Thoracic aorta (tissue), 2 donors: ENCODE measurements around the gene PLEKHA6. TPM values are rescaled to one million over a fixed set of nuclear protein-coding genes. Genes with fewer than 3 reads are reported as not detected.
"Not testable (repeated sequence)": the region's sequence is repeated elsewhere in the genome, so short reads cannot be mapped to it uniquely, and the experiment has no call there.

Experiments used
- ATAC-seq: fragments of 150-250 bp; one replicate; pipeline ENCODE4 v1.8.0; 2017; ENCODE audit warnings: low read depth; ENCODE audit not compliant: insufficient number of reproducible peaks, low FRiP score
- DNase-seq: peaks from one replicate; pipeline ENCODE4 v3.0.0-alpha.2; 2020; ENCODE audit warnings: low spot score
- H3K27ac ChIP-seq, 2 donors: fragments of 200-600 bp; sonication (generic); 1 replicate in 1 of 2; 2 replicates in 1 of 2; pipeline ENCODE4 v1.5.1; 2016; ENCODE audit warnings: mild to moderate bottlenecking in 2 of 2, moderate library complexity in 2 of 2
- H3K27me3 ChIP-seq: fragments of 200-600 bp; sonication (generic); replicated peaks from 2 replicates; pipeline ENCODE4 v1.6.0; 2016; ENCODE audit warnings: mild to moderate bottlenecking; ENCODE audit not compliant: insufficient read depth
- H3K36me3 ChIP-seq: fragments of 200-600 bp; sonication (generic); one replicate; pipeline ENCODE4 v1.5.1; 2016
- H3K4me1 ChIP-seq, 2 donors: fragments of 200-600 bp; sonication (generic); 1 replicate in 1 of 2; 2 replicates in 1 of 2; pipeline versions ENCODE4 v1.5.1 to v1.6.0; 2016; ENCODE audit warnings: low read depth in 2 of 2, mild to moderate bottlenecking in 1 of 2; ENCODE audit not compliant: control insufficient read depth in 1 of 2
- H3K4me3 ChIP-seq: fragments of 200-600 bp; sonication (generic); 2 replicates; pipeline ENCODE4 v1.5.1; 2016; ENCODE audit warnings: mild to moderate bottlenecking
- H3K9me3 ChIP-seq: fragments of 200-600 bp; sonication (generic); 2 replicates; pipeline ENCODE4 v1.5.1; 2016
- total RNA-seq, 2 donors: library from RNA; depleted of rRNA; stranded (reverse); fragments of >200 nt; gene quantifications; one replicate each; pipeline versions ENCODE4 v1.1.0 to v1.2.3, GENCODE V29; 2016
- TF ChIP-seq, protein P1 (sequence below): fragments of 200-600 bp; sonication (generic); IDR thresholded peaks from one replicate; pipeline ENCODE4 v1.5.1; 2019; ENCODE audit warnings: antibody characterized with exemption

Gene PLEKHA6
- total RNA-seq, 2 donors from 2014 or later, result 5.1 to 6.9 TPM

DNA sequence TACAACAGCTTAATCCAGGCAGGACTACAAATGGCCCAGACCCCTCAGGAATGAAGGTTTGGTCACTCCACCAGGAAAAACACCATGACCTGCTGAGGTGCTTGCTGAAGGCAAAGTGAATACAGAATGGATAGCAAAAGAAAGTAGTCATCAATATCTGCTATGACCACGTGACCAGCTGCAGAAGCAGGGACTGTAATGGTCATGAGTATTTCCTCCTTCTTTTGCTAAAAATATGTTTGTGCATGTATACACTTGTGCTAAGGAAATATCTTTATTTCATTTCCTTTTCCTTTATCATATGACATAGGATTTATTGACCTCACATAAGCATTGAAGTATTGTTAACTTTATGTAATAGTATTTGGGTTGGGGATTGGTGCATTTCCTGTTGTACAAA is 119.5 kb downstream of the PLEKHA6 start:
- DNase-seq (no peak), ATAC-seq (no peak)
- TF ChIP-seq, protein P1, sequence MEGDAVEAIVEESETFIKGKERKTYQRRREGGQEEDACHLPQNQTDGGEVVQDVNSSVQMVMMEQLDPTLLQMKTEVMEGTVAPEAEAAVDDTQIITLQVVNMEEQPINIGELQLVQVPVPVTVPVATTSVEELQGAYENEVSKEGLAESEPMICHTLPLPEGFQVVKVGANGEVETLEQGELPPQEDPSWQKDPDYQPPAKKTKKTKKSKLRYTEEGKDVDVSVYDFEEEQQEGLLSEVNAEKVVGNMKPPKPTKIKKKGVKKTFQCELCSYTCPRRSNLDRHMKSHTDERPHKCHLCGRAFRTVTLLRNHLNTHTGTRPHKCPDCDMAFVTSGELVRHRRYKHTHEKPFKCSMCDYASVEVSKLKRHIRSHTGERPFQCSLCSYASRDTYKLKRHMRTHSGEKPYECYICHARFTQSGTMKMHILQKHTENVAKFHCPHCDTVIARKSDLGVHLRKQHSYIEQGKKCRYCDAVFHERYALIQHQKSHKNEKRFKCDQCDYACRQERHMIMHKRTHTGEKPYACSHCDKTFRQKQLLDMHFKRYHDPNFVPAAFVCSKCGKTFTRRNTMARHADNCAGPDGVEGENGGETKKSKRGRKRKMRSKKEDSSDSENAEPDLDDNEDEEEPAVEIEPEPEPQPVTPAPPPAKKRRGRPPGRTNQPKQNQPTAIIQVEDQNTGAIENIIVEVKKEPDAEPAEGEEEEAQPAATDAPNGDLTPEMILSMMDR, result no peak
- Histone ChIP-seq H3K27me3 (no peaks in the 10 kb centered on the region), H3K9me3 (no peaks in the 10 kb centered on the region), H3K4me3 (no peak overlapping the region), H3K27ac (no peak overlapping the region), H3K36me3 (no peaks in the 10 kb centered on the region), H3K4me1 (no peaks in the 10 kb centered on the region)

DNA sequence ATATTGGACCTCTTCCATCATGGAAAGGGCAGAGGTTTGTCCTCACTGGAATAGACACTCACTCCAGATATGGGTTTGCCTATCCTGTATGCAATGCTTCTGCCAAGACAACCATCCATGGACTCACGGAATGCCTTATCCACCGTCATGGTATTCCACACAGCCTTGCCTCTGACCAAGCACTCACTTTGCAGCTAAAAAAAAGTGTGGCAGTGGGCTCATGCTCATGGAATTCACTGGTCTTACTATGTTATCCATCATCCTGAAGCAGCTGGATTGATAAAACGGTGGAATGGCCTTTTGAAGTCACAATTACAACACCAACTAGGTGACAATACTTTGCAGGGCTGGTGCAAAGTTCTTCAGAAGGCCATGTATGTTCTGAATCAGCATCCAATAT is 120.3 kb downstream of the PLEKHA6 start:
- H3K27ac ChIP-seq, DNase-seq, H3K9me3 ChIP-seq, H3K36me3 ChIP-seq, H3K4me3 ChIP-seq, H3K27me3 ChIP-seq, H3K4me1 ChIP-seq, ATAC-seq: not testable (repeated sequence)

DNA sequence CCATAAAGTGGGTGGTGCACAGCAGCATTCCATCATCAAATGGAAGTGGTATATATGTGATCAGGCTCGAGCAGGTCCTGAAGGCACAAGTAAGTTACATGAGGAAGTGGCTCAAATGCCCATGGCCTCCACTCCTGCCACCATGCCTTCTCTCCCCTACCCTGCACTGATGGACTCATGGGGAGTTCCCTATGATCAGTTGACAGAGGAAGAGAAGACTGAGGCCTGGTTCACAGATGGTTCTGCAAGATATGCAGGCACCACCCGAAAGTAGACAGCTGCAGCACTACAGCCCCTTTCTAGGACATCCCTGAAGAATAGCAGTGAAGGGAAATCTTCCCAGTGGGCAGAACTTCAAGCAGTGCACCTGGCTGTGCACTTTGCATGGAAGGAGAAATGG is 121.2 kb downstream of the PLEKHA6 start:
- not testable (repeated sequence) for H3K4me1 ChIP-seq, H3K4me3 ChIP-seq, H3K27me3 ChIP-seq, ATAC-seq, DNase-seq, H3K36me3 ChIP-seq, H3K9me3 ChIP-seq, H3K27ac ChIP-seq

DNA sequence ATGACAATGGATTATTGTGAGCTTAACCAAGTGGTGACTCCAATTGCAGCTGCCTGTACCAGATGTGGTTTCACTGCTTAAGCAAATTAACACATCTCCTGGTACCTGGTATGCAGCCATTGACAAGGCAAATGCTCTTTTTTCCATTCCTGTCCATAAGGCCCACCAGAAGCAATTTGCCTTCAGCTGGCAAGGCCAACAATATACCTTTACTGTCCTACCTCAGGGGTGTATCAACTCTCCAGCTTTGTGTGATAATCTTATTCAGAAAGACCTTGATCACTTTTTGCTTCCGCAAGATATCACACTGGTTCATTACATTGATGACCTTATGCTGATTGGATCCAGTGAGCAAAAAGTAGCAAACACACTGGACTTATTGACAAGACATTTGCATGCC is 122.2 kb downstream of the PLEKHA6 start:
- H3K4me1 ChIP-seq, H3K27me3 ChIP-seq, ATAC-seq, H3K36me3 ChIP-seq, H3K27ac ChIP-seq, H3K4me3 ChIP-seq, DNase-seq, H3K9me3 ChIP-seq: not testable (repeated sequence)

DNA sequence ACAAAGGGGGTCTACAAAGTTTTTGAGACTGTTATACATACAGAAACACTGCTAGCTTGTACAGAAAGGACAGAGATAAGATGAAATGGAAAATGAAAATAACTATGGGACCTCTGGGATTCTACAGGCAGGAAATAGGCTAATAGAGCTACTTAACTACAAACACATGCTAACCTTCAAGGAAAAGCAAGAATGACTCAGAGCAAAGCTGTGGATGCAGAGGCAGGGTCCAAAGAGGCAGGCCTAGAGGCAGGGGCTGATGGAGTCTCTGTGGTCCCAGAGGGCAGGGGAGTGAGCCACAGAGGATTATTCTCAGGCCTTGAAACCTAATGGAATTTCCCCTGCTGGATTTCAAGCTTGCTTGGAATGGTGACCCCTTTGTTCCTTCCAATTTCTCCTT is 127.2 kb downstream of the PLEKHA6 start:
- DNase-seq (no peak), ATAC-seq (no peak)

DNA sequence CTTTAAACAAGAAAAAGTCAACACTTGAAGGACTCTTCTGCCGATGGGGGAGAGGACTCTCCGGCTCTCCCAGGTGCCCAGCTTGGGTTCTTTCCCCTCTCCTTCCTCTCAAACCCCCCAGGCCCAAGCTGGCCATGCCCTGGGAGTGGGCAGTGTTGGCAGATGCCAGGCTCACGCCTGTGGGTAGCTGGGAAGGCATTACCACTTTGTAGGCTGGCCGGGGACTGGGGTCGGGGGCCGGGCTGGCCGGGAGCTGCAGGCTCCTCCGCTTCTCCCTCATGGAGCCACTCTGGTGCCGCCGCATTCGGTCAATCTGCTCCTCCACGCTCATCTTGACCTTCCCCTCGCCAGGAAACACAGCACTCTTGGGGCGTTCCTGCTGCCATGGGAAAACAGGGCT is 129.5 kb downstream of the PLEKHA6 start:
- TF ChIP-seq, protein P1, result no peak
- ATAC-seq (no peak), DNase-seq (no peak)
- Histone ChIP-seq H3K36me3 (no peaks in the 10 kb centered on the region), H3K4me1 (no peaks in the 10 kb centered on the region), H3K9me3 (no peaks in the 10 kb centered on the region), H3K4me3 (no peak overlapping the region), H3K27me3 (no peaks in the 10 kb centered on the region), H3K27ac (no peak overlapping the region)

More for the DNA sequence above, 127.2 kb downstream of the PLEKHA6 start:
- no peaks in the 10 kb centered on the region for H3K27me3 ChIP-seq
- no peaks in the 10 kb centered on the region for H3K4me1 ChIP-seq
- no peaks in the 10 kb centered on the region for H3K9me3 ChIP-seq
- no peak overlapping the region for H3K4me3 ChIP-seq
- TF ChIP-seq, protein P1, result no peak
- no peaks in the 10 kb centered on the region for H3K36me3 ChIP-seq
- no peak overlapping the region for H3K27ac ChIP-seq

DNA sequence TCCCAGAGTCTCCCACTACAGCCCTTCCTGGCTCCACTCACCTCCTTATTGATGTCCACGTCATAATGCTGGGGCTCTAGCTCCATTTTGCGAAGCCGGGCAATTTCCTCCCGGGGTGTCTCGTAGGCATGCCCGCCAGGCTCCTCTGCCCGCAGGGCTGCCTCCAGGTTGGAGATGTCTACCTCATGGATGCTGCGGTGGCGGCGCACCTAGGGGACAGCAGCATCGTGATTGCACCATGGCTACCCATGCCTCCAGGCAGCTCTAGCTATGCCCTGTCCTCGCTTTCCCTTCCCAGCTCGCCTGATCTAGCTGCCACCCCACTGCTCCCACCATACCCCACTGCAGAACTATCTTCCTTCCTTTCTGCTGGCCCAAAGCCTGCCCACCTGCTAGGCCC is 130.8 kb downstream of the PLEKHA6 start:
- TF ChIP-seq, protein P1, result no peak
- H3K36me3 ChIP-seq, result no peaks in the 10 kb centered on the region
- no peaks in the 10 kb centered on the region for H3K9me3 ChIP-seq
- no peaks in the 10 kb centered on the region for H3K27me3 ChIP-seq
- DNase-seq (no peak), ATAC-seq (no peak)
- H3K27ac ChIP-seq, result no peak overlapping the region
- H3K4me1 ChIP-seq, result no peaks in the 10 kb centered on the region
- no peak overlapping the region for H3K4me3 ChIP-seq
